GM18873 (cell line): ENCODE data around the gene PDZD7.

ENCODE experiments used
- ATAC-seq: cut with Tn5 transposase; IDR thresholded peaks from one replicate; pipeline ENCODE4 v1.9.1; 2021; ENCODE audit warnings: mild to moderate bottlenecking, moderate library complexity, moderate number of reproducible peaks; ENCODE audit not compliant: unreplicated experiment, low FRiP score

The PDZD7 gene

DNA sequence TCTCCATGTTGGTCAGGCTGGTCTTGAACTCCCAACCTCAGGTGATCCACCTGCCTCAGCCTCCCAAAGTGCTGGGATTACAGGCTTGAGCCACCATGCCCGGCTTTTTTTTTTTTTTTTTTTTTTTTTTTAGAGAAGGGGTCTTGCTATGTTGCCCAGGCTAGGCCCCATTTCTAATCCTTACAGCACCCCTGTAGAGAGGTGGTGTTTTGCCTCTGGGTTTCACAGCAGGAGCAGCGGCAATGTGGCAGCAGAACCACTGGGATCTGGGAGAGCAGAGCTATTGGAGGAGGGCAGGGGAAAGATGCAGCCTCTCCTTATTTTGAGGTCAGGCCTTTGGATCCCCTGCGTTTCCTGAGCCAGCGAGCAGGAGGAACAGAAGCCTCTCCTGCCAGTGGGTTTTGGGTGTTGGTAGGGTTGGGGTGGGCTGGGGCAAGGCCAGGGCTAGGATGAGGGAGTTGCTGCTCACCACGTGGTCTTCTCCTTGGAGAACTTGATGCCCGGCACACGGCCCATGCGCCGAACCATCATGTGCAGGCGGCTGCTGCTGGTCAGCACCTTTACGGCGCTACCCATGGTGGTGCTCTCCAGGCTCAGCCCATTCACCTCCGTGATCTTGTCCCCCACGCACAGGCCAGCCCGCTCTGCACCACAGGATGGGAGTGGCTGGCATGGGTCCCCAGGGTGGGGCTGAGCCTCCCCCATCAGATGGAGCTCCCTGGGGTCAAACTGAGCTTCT is 7.8 kb downstream of the PDZD7 start:
- ATAC-seq: no peak

GRCh38 chr10:101021692-101022251 is 9.2 kb downstream of the PDZD7 start:
- ATAC-seq: no peak

- ATAC-seq: no peak
Observed at GRCh38 chr10:101021239-101021638, 9.7 kb downstream of the PDZD7 start.

DNA sequence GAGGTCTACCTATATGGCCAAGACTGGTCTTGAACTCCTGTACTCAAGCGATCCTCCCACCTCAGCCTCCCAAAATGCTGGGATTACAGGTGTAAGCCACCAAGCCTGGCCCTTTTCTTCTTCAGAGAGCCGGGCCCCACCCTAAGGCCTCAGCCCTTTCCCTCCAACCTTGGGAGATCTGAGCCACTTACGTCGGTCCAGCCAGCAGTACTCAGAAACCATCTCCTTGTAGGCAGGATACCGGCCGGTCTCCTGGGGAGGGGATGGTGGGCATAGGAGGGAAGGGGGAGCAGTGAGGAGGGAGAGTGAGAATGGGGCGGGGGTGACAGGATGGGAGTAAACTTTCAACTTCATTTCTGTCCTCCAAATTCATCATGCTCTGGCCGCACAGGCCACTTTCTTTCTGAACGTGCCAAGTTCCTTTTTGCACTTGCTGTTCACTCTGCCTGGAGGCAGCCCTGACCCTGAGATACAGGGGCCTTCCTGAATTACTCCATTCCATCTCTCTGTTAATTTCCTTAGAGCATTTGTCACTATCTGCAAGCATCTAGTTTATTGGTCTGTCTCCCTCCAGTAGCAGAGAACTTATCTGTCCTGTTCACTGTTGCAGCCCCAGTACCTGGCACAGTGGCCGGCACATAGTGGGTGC is 10.4 kb downstream of the PDZD7 start:
- ATAC-seq: no peak

DNA sequence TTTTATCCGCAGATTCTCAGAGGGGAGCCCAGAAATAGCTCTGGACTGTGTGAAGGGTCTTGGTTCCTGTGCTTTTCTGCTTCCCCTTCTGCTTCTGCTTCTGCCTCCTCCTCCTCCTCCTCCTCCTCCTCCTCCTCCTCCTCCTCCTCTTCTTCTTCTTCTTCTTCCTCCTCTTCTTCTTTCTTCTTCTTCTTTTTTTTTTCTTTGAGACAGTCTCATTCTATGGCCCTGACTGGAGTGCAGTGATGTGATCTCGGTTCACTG is 11.6 kb downstream of the PDZD7 start:
- no peak for ATAC-seq

- no peak for ATAC-seq
Observed at GRCh38 chr10:101018600-101019439, 12.1 kb downstream of the PDZD7 start.

DNA sequence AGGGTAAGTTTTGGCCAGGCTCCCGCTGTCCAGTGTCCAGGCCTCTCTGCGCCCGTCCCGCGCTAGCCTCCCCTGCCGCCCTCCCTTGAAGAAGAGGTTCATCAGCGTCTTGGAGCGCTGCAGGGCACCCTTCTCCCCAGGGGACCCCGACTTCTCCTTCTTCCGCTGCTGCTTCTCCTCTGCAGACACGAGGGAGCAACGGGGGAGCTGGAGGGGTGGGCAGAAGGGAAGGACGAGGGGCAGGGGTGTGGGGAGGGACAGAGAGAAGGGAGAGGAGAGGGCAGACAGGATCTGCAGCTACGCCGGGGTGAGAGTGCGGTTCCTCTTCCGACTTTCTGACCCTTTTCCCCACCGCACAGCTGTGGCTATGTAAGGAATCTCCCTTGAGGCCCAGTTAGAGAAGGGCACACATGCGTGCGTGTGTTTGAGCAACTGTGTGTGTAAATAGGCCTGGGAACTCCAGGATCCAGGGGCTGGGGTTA is 12.8 kb downstream of the PDZD7 start:
- ATAC-seq: no peak

- no peak for ATAC-seq
Observed at GRCh38 chr10:101016814-101017213, 14.1 kb downstream of the PDZD7 start.

- ATAC-seq: no peak
Observed at GRCh38 chr10:101015582-101015973, 15.4 kb downstream of the PDZD7 start.

- ATAC-seq: no peak
Observed at GRCh38 chr10:101014966-101015581, 15.9 kb downstream of the PDZD7 start.

GRCh38 chr10:101014230-101014884 is 16.6 kb downstream of the PDZD7 start:
- no peak for ATAC-seq

- ATAC-seq: no peak
Observed at GRCh38 chr10:101013365-101013825, 17.5 kb downstream of the PDZD7 start.

DNA sequence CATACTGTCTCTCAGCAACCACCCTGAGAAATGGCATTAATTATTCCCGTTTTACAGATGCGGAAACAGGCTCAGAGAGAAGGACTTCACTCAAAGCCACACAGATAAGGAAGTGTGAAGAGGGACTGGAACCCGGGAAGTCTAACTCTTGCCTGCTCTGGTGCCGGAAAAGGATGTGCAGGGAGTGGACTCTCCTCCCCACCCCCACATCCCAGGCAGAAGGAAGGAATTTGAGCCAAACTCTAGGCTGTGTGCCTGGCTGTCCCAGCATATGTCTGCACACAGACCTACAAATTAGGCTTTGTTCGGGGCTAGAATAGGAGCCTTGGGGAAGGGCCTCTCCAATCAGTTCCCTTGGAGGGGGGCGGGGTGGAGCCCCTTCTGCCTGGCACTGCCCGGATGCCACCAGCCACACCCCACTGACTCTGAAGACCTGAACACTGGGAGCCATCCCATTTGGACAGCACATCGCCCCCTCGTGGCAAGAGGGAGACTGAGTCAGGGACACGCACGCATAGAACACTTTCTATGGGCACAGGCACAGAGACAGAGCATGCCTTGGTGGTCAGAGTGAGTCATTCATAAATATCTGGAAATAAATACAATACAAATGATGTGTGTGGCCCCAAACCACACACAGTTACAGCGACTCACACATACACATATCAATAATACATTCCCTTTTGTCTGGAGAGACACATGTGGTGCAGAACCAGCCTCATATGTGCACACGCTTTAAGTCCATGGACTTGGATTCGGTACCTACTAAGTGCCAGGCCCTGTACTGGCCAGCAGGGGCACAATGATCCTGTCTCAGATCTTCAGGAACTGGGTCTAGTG is 18.2 kb downstream of the PDZD7 start:
- ATAC-seq: peak; percentile 64

GRCh38 chr10:101011517-101012423 is 19.2 kb downstream of the PDZD7 start:
- no peak for ATAC-seq

DNA sequence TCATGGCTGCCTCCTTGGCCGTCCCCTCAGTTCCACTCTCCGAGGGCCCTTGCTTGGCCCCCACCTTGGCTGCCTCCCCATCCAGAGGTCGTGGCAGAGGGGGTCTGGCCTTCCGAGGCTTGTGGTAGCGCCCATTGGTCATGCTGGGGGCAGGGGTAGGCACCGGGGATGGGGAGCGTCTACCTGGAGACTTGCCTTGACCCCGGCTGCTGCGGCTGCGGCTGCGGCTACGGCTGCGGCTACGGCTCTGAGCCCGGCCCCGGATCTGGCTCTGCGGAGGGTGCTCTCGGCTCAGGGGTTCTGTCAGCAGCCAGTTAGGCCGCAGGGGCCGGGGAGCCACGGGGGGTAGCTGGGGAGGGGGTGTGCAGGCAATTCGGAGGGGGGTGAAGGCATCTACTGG is 20.6 kb downstream of the PDZD7 start:
- ATAC-seq: no peak

- ATAC-seq: no peak
Observed at GRCh38 chr10:101008823-101009423, 22.0 kb downstream of the PDZD7 start.

- no peak for ATAC-seq
Observed at GRCh38 chr10:101007915-101008822, 22.8 kb downstream of the PDZD7 start.
